NCI-H1105 treated with DMSO at 0.1 percent for 48 hours (cell line): ENCODE results near the gene SMPX.
A peak's percentile ranks its signal among the peaks of the same experiment; 100 is the strongest.
"Not testable (repeated sequence)": the region's sequence is repeated elsewhere in the genome, so short reads cannot be mapped to it uniquely, and the experiment has no call there.

ENCODE experiments used
- DNase-seq: peaks from one replicate; lab custom pipeline; 2025; lab: John Stamatoyannopoulos, UW

SMPX gene

DNA sequence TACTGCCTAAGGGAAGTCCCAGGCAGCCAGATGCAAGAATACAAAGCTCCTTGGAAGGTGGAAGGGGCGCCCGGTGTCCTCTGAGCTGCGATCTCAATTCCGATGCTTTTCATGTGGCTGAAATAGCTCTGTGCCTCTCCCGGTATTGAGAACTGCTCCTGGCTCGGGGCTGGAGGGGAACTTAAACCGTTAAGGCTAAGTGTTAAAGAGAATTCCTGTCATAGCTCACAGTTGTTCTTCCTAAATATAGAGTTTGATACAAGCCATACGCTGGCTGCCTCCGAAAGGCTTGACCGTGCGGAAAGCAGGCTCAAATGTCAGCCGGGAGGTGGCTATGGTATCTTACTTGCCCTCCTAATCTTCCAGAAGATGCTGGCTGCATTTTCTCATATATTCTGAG is at the start of gene SMPX:
Gene SMPX (minus strand): TSS at position 157 of the 400 bp plus-strand sequence. CDS start 3,826 bp downstream, outside the sequence.
- no peak for DNase-seq

DNA sequence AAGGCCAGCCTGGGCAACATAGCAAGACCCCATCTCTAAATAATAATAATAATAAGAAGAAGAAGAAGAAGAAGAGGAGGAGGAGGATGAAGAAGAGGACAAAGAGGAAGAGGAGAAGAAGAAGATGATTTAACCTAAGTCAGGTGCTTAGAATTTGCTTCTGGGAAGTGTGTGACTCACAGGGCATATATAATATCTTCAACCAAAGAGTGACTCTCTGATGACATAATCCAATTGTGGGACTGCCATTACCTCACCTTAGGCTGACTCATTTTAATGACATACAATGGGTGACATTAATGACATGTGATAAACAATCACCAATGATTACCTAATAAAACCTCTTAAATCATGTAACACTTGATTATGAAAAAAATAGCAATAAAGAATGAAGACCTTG is 48.8 kb upstream of the SMPX start:
- no peak for DNase-seq

DNA sequence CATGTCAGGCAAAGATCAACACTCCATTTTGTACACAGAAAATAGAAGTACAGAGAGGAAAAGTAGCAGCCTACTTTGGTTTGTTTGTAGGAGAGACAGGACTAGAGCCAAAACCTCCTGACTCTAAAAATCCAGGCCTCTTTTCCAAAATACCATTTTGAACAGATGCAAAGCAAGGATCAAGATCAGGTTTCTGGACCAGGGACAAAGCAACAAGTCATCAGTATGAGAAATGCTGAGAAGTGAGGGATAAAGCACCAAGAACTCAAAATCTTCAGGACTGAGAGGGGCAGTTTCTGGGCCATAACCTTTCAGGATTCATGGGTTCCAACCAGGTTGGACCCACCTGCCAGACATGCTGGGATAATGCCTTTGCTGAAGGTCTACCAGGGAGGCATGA is 44.9 kb upstream of the SMPX start:
- no peak for DNase-seq

DNA sequence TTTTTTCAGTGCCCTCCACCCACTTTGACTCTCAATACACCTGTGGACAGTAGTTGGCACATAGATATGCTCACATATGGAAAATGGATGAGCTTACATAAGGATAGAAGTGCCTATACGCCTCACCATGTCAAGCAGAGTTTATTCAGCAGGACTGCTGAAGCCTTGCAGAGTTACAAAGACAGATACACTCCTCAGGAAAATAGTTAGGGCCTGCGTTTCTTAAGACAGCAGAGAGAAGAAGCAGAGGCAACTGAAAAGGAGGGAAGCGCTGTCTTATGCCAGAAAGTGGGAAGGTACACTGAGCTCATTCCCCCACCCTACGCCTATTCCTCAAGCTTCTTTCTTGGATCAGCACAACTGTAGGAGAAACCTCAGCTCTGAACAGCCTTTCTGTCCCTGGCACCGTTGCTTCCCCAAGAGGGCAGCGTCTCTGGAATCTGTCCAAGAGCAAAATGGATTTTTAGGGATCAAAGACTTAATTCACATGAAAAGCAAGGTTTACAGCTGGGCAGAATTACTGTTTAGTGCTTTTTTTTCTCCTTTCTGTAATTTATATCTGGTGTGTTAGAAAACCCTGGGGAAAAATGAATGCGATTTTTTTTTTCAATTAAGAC is 44.2 kb upstream of the SMPX start:
- DNase-seq, result no peak

DNA sequence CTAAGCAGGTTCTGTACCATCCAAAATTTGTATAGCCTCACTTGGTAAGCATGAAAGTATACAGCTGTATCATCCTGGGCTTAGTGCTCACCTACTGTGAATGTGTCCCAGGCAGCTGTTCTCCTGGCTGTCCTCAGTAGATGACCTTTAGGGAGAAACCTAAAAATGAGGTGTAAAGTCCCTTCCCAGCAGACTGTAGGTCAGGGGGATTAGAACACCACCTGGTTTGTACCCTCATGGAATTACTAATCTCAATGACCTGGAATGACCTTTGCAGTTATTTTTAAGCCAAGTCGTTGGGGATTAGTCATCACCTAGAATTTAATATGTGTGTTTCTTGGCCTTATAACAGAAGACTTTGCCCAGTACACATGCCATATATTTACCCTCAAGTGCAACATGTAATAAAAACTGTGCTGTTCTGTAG is 42.4 kb upstream of the SMPX start:
- no peak for DNase-seq

DNA sequence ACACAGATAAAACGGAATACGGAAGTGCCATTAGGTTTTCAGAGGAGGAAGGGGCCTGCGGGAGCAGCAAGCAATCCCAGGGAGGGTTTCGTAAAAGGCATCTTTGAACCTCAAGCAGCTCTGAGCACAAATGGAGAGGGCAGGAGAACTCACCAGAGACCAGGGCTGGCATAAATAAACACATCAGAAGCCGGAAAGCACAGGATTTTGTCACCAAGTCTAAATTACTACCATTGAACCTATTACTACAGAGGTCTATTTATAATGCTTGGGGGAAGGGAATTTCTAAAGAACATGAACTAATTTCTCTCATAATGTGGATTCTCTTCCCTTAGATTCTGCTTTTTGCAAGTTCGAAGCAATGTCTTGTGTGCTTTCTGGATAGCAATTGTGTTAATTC is 41.9 kb upstream of the SMPX start:
- DNase-seq, result no peak

DNA sequence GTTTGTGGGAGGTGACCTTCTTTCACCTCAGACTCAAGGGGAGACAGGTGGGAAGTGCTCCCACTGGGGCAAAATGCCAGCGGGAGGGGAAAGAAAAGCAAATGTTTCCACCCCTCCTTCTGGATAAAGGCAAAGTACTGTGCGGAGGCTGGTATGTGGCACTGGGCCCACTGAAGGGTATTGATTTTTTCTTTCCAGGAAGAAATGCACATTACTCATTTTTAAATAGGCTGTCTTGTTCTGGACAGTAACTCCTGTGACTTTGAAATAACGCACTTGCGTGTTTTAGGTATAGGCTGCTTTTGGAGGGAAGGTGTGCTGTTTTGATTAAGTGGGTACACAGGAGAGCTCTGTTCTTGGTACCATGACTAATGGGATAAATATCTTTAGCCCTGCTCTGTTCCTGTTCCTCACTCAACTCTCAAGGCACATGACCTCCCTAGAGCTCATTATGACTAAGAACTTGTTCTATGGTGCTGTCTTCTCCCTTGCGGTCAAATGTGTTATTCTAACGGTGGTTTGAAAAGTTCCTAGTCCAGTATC is 40.8 kb upstream of the SMPX start:
- peak; percentile 70 for DNase-seq

DNA sequence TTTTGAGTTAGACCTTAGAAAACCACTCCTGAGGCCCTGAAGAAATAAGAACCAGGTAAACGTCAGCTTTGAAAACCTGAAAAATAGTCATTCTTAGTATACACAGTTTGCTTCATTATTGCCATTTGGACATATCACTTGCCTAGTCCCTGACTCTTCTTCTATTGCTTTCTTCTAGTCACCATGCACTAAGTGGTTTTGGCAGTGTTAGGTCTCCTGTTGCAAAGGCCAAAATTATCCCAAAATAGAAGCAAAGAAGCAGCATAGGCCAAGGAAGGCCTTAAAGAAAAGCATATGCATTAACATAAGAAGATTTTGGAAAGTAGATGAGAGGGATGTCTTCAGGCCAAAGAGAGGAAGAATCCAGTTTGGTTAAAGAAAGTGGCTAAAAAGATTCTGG is 24.1 kb upstream of the SMPX start:
- DNase-seq, result no peak

DNA sequence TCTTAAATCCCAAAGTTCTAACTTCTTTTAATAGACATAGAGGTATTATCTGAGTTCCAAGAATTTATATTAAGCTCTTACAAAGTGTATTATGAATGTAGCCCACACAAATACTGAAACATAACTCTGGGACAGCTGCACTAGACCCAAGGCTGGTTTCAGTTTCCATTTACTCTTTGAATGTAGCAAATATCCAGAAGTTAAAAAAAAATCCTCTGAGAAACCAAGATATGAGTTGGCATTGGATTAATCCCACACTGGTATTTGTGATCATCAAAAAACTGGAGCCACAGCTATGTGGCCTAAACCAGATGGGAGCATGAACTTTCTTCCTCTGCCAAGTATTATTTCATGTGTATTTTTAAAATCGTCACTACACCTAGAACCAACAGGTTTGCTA is 23.6 kb upstream of the SMPX start:
- no peak for DNase-seq

DNA sequence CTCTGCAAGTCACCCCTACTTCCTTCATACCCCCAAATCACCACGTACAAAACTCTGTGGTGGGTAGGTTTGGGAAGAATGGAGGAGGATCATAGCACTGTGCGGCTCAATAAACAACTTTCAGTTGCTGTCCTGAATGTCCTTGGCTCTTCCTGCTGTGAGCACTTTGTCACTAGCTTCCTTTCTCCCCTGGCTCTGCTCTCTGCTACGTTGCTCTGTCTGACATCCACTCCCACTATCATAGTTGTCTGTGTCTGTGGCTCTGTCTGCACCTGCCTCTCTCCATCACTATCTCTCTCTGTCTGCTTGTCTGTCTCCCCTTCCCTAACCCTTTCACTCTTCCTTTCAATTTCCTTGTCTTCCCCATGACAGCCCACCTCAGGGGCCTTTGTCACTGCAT is 21.2 kb upstream of the SMPX start:
- no peak for DNase-seq

DNA sequence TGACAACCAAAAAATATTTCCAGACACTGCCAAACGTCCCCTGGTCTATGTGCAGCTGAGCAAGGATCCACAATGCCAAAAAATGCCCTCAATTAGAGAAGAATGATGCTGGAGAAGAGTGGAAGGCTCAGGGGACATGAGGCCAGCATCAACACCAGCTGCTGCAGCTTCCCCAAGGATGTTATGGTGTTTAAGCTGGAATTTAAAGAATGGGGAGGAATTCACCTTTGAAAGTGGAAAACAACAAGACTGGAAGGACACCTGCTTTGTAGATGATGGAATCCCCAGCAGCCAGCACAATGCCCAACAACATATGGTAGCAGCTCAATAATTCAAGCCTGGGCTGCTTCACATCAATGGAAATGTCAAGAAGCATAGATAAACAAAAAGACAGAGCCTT is 20.3 kb upstream of the SMPX start:
- no peak for DNase-seq

DNA sequence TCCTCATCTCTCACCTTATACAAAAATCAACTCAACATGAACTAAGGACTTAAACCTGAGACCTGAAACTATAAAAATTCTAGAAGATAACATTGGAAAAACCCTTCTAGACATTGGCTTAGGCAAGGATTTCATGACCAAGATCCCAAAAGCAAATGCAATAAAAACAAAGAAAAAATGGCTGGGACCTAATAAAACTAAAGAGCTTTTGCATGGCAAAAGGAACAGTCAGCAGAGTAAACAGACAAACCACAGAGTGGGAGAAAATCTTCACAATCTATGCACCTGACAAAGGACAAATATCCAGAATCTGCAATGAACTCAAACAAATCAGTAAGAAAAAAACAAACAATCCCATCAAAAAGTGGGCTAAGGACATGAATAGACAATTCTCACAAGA is 17.2 kb upstream of the SMPX start:
- not testable (repeated sequence) for DNase-seq

DNA sequence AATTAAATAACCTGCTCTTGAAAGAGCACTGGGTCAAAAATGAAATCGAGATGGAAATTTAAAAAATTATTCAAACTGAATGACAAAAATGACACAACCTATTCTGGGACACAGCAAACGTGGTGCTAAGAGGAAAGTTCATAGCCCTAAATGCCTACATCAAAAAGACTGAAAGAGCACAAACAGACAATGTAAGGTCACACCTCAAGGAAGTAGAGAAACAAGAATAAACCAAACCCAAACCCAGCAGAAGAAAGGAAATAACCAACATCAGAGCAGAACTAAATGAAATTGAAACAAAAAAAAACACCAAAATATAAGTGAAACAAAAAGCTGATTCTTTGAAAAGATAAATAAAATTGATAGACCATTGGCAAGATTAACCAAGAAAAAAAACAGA is 15.1 kb upstream of the SMPX start:
- not testable (repeated sequence) for DNase-seq

DNA sequence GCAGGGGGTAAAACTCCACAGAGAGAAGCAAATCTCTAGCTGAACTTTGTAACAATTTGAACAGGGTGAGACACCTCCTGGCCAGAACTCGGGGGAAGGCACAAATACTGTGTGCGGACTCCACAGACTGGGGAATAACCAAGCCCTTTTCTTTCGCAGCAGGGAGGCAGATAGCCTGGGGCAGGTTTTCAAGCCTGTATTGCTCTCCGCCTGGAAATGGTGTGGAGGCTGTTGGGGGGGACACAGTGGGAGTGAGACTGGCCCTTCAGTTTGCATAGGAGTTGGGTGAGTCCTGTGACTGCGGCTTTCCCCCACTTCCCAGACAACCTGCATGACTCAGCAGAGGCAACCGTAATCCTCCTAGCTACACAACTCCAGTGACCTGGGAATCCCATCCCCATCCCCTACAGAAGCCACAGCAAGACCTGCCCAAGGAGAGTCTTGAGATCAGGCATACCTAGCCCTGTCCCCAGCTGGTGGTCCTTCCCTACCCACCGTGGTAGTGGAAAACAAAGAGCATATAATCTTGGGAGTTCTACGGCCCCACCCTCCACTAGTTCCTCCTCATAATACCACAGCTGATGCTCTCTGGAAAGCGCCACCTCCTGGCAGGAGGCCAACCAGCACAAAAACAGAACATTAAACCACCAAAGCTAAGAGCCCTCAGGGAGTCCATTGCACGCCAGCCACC is 12.9 kb upstream of the SMPX start:
- DNase-seq, result no peak

DNA sequence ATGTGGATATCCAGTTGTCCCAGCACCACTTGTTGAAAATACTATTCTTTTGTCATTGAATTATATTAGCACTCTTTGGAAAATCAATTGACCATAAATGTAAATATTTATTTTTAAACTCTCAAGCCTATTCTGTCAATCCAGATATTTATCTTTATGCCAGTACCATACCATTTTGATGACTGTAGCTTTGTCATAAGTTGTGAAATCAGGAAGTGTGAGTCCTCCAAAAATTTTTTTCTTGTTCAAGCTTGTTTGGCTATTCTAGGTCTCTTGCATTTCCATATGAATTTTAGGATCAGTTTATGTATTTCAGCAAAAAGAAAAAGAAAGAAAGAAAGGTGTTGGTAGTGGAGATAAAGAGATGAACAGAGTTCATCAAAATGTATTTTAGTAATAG is 8.2 kb upstream of the SMPX start:
- DNase-seq, result no peak

DNA sequence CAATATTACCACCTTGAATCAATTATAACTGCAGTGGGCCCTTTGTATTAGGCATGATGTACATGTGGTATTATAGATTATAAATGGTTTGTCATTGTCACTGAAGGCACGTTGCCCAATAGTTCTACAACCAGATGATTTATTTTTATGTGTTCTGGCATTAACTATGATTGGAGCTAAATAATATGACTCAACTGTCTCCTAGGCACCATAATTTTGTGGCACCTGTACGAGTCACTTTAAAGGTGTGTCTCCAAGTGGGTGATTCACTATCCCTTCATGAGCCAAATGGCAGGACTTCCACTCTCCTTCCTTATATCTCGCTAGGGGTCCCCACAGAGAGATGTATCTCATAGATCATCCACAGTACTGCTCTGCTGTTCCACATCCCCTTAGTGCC is 6.1 kb upstream of the SMPX start:
- DNase-seq, result no peak

DNA sequence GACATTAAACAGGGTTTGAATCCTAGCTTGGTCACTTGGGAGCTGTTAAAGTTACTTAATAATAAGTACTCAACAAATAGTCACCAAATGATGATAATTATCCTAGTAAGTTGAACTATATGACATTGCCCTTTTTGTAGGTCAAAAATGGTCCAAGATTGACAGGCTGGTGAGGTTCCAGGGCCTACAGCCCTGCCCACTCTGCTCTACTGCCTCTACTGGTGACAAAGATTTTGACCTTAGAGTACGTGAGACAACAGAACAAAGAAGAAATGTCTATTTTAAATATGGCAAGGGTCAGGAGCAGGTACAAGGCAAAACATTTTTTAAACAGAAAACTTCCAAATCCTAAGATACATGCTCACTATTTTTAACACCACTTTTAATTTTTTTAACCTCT is 572 bp upstream of the SMPX start:
- no peak for DNase-seq

DNA sequence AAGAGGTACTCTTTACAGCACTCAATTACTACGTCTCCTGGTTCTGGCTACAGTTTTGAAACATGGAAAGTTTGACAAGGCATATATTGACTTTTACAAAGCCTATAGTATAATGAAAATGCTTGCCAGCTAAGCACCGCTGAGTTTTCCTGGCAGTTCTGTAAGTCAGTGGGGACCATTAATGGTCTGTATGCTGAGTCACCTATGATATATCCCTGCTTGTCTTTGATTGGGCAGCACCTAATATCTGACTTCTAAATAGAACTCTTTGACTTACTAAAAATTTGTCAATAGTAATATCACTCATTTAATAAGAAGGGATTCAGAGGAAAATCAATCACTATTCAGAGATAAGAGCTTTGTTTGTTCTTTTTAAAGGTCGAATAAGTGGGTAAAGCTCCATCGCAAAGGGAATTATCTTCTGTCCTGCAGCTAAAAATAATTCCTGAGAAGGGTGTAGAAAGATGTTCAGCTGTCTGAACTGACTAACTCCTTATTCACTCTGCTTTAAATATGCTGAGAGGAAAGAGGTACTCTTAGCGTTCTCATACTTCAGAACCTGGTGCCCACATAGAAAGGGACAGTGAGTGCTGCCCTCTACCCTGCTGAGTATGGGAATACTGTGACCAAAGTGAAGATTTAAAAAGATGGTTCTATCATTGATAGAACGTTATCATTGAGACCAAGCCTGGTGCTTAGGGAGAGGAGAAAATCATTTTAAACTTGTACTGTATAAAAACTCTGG is 959 bp downstream of the SMPX start:
- no peak for DNase-seq

DNA sequence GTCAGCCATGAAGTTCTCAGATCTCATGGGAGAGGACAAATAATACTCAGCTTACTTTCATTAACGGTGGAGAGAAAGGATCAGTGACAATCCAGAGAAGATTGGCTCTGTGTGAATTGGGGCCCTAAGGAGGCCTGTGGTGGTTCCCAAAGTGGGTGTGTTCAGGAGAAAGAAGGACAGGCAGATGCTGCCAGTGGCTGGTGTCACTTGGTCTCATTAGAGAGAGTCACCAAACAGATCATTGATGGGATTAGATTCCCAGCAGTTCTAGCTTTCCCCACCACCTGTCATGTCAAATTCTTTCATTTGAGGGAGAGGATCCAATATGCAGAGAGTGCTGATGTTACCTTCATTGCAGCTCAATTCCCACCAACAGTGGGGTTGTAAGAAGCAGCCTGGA is 8.0 kb downstream of the SMPX start:
- no peak for DNase-seq

DNA sequence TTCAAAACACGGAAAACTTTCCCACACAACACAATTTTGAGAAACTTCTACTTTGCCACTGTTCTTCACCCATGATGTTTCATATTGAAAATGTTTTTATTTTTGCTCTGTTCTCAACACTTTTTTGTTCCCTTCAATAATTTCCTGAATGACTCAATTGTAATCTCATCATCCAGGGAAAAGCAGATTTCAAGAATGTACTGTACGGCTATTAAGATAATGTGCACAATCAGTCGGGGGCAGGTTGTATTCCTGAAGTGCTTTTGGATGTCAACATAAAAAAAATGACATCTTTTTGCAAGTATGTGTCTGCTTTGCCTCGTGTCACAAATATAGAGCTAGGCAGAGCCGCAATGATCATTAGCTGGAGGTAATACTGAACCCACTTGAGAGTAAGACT is 9.7 kb downstream of the SMPX start:
- no peak for DNase-seq

DNA sequence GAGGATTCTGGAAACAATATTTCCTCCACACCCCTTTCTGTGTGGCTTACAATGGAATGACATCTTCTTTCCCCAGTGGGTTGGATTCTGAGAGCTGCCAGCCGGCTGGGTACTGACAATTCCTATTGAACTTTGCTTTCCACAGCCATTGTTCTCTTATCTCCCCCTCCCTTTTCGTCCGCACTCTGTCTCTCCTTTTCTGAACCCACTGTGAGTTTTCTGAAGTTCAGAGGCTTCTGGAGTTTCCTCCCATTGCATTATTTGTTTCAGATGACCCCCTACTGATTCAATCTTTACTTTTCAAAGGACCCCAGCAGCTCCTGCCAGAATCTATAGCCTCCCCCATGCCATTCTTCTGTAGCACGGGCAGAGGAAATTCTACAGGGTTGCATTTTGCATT is 10.4 kb downstream of the SMPX start:
- no peak for DNase-seq

DNA sequence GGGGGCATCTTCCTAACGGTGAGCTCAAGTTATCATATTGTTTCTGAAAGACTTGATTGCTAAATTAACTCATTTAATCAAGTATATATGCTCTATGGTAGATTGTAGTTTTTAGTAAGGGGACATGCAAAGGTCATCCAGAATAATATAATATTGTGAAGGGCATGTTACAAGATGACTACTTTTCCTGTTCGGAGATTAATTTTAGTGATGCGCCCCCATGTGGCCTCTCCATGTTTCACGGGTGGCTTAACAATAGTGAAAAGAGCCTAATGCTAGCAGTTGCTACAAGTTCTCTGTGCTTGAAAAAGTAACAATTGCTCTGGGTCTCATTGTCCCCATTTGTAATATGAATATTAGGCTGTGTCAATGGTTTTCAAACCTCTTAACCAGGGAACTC is 12.2 kb downstream of the SMPX start:
- peak; percentile 2 for DNase-seq

DNA sequence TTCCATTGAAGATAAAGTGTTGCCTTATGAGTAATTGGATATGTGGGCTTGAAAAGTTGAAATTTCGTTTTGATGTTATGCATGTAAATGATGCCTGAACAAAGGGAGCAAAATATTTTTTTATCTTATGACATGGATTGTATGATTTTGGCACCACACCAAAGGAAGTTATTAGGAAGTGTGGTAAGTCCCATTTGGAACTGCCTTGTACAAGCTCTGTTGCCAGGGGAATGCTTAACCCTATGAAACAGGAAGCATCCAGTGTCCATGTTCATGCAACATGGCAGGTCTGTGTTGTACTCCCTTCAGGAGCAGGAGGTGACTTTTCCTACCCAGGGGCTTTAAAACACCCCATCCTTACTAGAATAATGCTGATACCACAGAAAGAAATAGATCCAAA is 13.2 kb downstream of the SMPX start:
- no peak for DNase-seq
